Pancreas (tissue), 10 donors: ENCODE data around the gene SCRT2. TPM values are rescaled to one million over a fixed set of nuclear protein-coding genes. Genes with fewer than 3 reads are reported as not detected.
A peak's percentile ranks its signal among the peaks of the same experiment; 100 is the strongest.

Experiments used
- ATAC-seq, 4 donors: fragments of 200-7000 bp; cut with Tn5 transposase; one replicate each; pipeline versions ENCODE4 v1.8.0 to v1.9.1; 2020; ENCODE audit warnings: mild to moderate bottlenecking in 4 of 4, moderate library complexity in 4 of 4
- DNase-seq, 6 donors: peaks; one replicate each; pipeline ENCODE4 v3.0.0-alpha.2; 2020
- FAIRE-seq: peaks from 2 replicates; lab custom pipeline; 2012; peaks lifted over from hg19 to GRCh38; lab: Jason Lieb, UNC
- H3K27ac ChIP-seq, 4 donors: fragments of 200-600 bp; sonication (generic); 1 replicate in 3 of 4; 2 replicates in 1 of 4; pipeline versions ENCODE4 v1.5.0 to v1.8.0; 2020
- H3K27me3 ChIP-seq, 4 donors: fragments of 200-600 bp; one replicate each; pipeline ENCODE4 v1.8.0; 2021
- H3K36me3 ChIP-seq, 3 donors: fragments of 200-600 bp; sonication (generic) in 1 of 3; one replicate each; pipeline versions ENCODE4 v1.5.0 to v1.8.0; 2020 to 2021
- H3K4me1 ChIP-seq, 3 donors: fragments of 200-600 bp; one replicate each; pipeline ENCODE4 v1.8.0; 2021
- H3K4me3 ChIP-seq, 4 donors: fragments of 200-600 bp; sonication (generic) in 2 of 4; one replicate each; pipeline versions ENCODE4 v1.5.0 to v1.8.0; 2020 to 2021
- H3K9me3 ChIP-seq, 4 donors: fragments of 200-600 bp; one replicate each; pipeline ENCODE4 v1.8.0; 2021
- CTCF ChIP-seq, 4 donors: fragments of 200-600 bp; sonication (generic) in 3 of 4; IDR thresholded peaks; one replicate each; pipeline versions ENCODE4 v1.5.0 to v1.8.0; 2021; ENCODE audit warnings: antibody characterized with exemption in 4 of 4
- WGBS, 2 donors: extraction: QIAGEN DNeasy Blood & Tissue Kit; methylation state at CpG; one replicate each; pipeline ENCODE4 v1.1.7; 2013; 5-methylcytosine and 5-hydroxymethylcytosine counted together
- intact Hi-C, 3 donors: fragments of 100-400 bp; cut with DNase I; formaldehyde crosslinking; loops; one replicate each; pipeline versions ENCODE4 v1.11.1 to v1.14.2; 2022
- polyA plus RNA-seq, 2 donors: library from polyadenylated mRNA; stranded (reverse); fragments of 200-250 nt; gene quantifications; one replicate each; pipeline ENCODE4 v1.2.3, GENCODE V29; 2013
- total RNA-seq, 6 donors: library from RNA; stranded (reverse); fragmentation: NEBNext Ultra II Directional in 4 of 6; extraction: Animal tissue kit (Norgen Biotek cat#: 25700) in 4 of 6; gene quantifications; one replicate each; pipeline versions ENCODE4 v1.2.1 to v1.2.4, GENCODE V29; 2021 to 2023
- donor health status: healthy with polysubstance abuse.
- donor health status: DM: no; HTN: no; CAD: no; lungs with moderate emphysema.
- donor health status: DM: no; HTN: no; CAD: no.
- donor health status: control.
- donor health status: control.
- donor health status: Bipolar disorder and iron deficiency.
- donor health status: DM: yes; HTN: yes; CAD: no.
- donor health status: DM: no; HTN: no; CAD: no.
- donor health status: DM: no; HTN: no; CAD: no.
- donor health status: DM: yes; HTN: yes; CAD: no.

Gene SCRT2
- total and polyA plus RNA-seq, 8 donors: 0.04 to 0.63 (median 0.07) TPM; not detected in 2

- Histone ChIP-seq H3K4me3 (peak overlapping the region in 1 of 4 donors; percentile 29), H3K27ac (no peak overlapping the region), H3K27me3 (peaks cover 0 to 19% (median 4%) of the 10 kb centered on the region in 4 donors), H3K4me1 (peaks cover 0 to 7% (median 7%) of the 10 kb centered on the region in 3 donors), H3K9me3 (no peaks in the 10 kb centered on the region), H3K36me3 (no peaks in the 10 kb centered on the region)
- no peak for TF ChIP-seq CTCF (IDR thresholded peaks at IDR 0.05)
- WGBS, 2 donors: 4% methylated on average over 20 to 24 of the region's 24 CpGs
- peak in 2 of 6 donors; percentile 31 to 70 for DNase-seq
- FAIRE-seq: no peak
- intact Hi-C loops: no loop called here
- ATAC-seq: peak in 2 of 4 donors; percentile 23 to 24
Observed at GRCh38 chr20:676315-676937, 824 bp upstream of the SCRT2 start.

GRCh38 chr20:675033-675452, 559 bp downstream of the SCRT2 start:
- H3K4me3 ChIP-seq: peak overlapping the region in 1 of 4 donors; percentile 29
- peaks cover 0 to 19% (median 4%) of the 10 kb centered on the region in 4 donors for H3K27me3 ChIP-seq
- intact Hi-C loops: no loop called here
- FAIRE-seq: no peak
- no peak overlapping the region for H3K27ac ChIP-seq
- no peaks in the 10 kb centered on the region for H3K9me3 ChIP-seq
- DNase-seq: no peak
- H3K36me3 ChIP-seq: no peaks in the 10 kb centered on the region
- peaks cover 0 to 7% (median 7%) of the 10 kb centered on the region in 3 donors for H3K4me1 ChIP-seq
- TF ChIP-seq CTCF (IDR thresholded peaks at IDR 0.05): no peak
- peak in 1 of 4 donors; percentile 4 for ATAC-seq
- 5 to 8% methylated on average over 23 to 25 of the region's 25 CpGs for WGBS, 2 donors

- H3K4me3 ChIP-seq: no peak overlapping the region
- intact Hi-C loops: no loop called here
- no peak for ATAC-seq
- H3K27ac ChIP-seq: no peak overlapping the region
- peaks cover 0 to 7% (median 7%) of the 10 kb centered on the region in 3 donors for H3K4me1 ChIP-seq
- 39 to 44% methylated on average over 3 of the region's 3 CpGs for whole genome bisulfite sequencing, 2 donors
- no peak for DNase-seq
- FAIRE-seq: no peak
- H3K9me3 ChIP-seq: no peaks in the 10 kb centered on the region
- no peaks in the 10 kb centered on the region for H3K36me3 ChIP-seq
- H3K27me3 ChIP-seq: peaks cover 0 to 12% (median 3%) of the 10 kb centered on the region in 4 donors
- TF ChIP-seq CTCF (IDR thresholded peaks at IDR 0.05): no peak
Observed at GRCh38 chr20:673603-674001, 2.0 kb downstream of the SCRT2 start.

GRCh38 chr20:672963-673602, 2.5 kb downstream of the SCRT2 start:
- no peak for DNase-seq
- Histone ChIP-seq H3K36me3 (no peaks in the 10 kb centered on the region), H3K4me3 (no peak overlapping the region), H3K27ac (no peak overlapping the region), H3K27me3 (peaks cover 0 to 9% (median under 1%) of the 10 kb centered on the region in 4 donors), H3K9me3 (no peaks in the 10 kb centered on the region), H3K4me1 (peaks cover 0 to 7% (median 7%) of the 10 kb centered on the region in 3 donors)
- 23 to 32% methylated on average over 7 of the region's 7 CpGs for WGBS, 2 donors
- ATAC-seq: peak in 1 of 4 donors; percentile 4
- intact Hi-C loops: no loop called here
- FAIRE-seq: no peak
- no peak for TF ChIP-seq CTCF (IDR thresholded peaks at IDR 0.05)
